ENCODE data around the gene TRABD2B. TPM values are rescaled to one million over a fixed set of nuclear protein-coding genes. Genes with fewer than 3 reads are reported as not detected.

TRABD2B gene
- total RNA-seq, 1 experiment from 2014 or later, result 10.3 TPM

- TF ChIP-seq ARID4B (CRISPR knock-in tag; IDR thresholded peaks at IDR 0.05; ENCODE audit: borderline replicate concordance) (0 out of 2 replicates have a peak, but pooled peaks have one; percentile 19), PRDM15 (CRISPR knock-in tag; IDR thresholded peaks at IDR 0.05) (no peak), ZNF281 (CRISPR knock-in tag; IDR thresholded peaks at IDR 0.05) (no peak), ZNF512 (CRISPR knock-in tag; IDR thresholded peaks at IDR 0.05; ENCODE audit: borderline replicate concordance) (no peak), GRHL2 (CRISPR knock-in tag; IDR thresholded peaks at IDR 0.05; ENCODE audit: insufficient replicate concordance, severe bottlenecking) (no peak), ETV6 (CRISPR knock-in tag; IDR thresholded peaks at IDR 0.05) (peak; percentile 35; the same call in 1 of the 2 replicates), AFF4 (CRISPR knock-in tag; IDR thresholded peaks at IDR 0.05; ENCODE audit: borderline replicate concordance) (no peak), ZNF121 (CRISPR knock-in tag; IDR thresholded peaks at IDR 0.05) (0 out of 2 replicates have a peak, but pooled peaks have one; percentile 5), USF2 (CRISPR knock-in tag; IDR thresholded peaks at IDR 0.05) (no peak), SMAD3 (CRISPR knock-in tag; IDR thresholded peaks at IDR 0.05; ENCODE audit: borderline replicate concordance) (no peak), CREB1 (CRISPR knock-in tag; IDR thresholded peaks at IDR 0.05) (no peak), STAT6 (CRISPR knock-in tag; conservative IDR thresholded peaks at IDR 0.05; ENCODE audit: low read depth) (no peak), OVOL2 (CRISPR knock-in tag; IDR thresholded peaks at IDR 0.05; ENCODE audit: borderline replicate concordance) (no peak), ZNF423 (CRISPR knock-in tag; IDR thresholded peaks at IDR 0.05) (peak; percentile 67), ZBTB21 (CRISPR knock-in tag; IDR thresholded peaks at IDR 0.05; ENCODE audit: borderline replicate concordance) (no peak), ZNF317 (CRISPR knock-in tag; IDR thresholded peaks at IDR 0.05; ENCODE audit: borderline replicate concordance, low read depth) (no peak), CREM (CRISPR knock-in tag; IDR thresholded peaks at IDR 0.05) (no peak)
Observed at GRCh38 chr1:47984175-47984789, 12.9 kb downstream of the TRABD2B start (continued).

Data from WTC11 (cell line).